ENCODE results near the gene ROR1. TPM values are rescaled to one million over a fixed set of nuclear protein-coding genes. Genes with fewer than 3 reads are reported as not detected.

ROR1 gene
- total and polyA plus RNA-seq, 2 of the 13 experiments (the other 11 are each of a cell fraction or from before 2014, with no cell fraction given): 0.58 to 2.3 TPM

DNA sequence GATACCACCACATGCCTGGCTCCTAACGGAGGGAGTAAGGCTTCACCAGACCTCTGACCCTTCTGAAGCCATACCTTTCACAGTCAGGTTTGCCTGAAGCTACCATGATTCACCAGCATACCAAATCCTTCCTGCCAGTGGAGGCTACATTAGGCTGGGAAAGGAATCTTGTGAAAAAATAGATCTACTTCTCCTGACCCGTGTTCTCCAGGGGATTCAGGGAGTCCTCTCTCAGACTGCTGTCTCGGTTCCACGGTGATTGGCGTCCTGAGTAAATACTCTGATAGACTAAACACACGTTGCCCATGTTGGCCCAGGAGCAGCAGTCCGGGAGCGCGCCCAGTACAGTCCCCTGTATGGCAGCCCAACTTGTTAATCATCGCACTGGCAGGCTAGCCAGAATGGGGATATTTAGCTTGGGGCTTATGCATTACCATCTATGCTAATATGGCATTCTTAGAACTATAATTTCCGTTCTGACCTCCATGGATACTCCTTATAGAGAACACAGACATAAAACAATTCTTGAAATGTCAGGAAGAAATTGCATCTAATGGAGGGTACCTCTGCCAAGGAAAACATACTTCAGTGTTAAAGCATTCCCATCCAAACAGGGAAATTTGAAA is 173.2 kb downstream of the ROR1 start:
- no TSS peak for BruUV-seq (replicated peaks)
- ATAC-seq: no peak

More for the DNA sequence above, 173.2 kb downstream of the ROR1 start:
- intact Hi-C loops (cut with micrococcal nuclease; ENCODE audit: unreplicated experiment): no loop called here
- Histone ChIP-seq H3K36me3 (replicated peaks in 1 of 2; ENCODE audit: control insufficient read depth in 1 of 2, insufficient read depth in 2 of 2, low read length in 2 of 2) (no peaks in the 10 kb centered on the region), H4K20me1 (ENCODE audit: insufficient read depth, low read length) (no peaks in the 10 kb centered on the region), H3K4me3 (replicated peaks in 1 of 3; ENCODE audit: insufficient read depth in 1 of 3, low read depth in 2 of 3, low read length in 3 of 3) (no peak overlapping the region), H3K9me3 (ENCODE audit: low read length) (no peaks in the 10 kb centered on the region), H3K27me3 (ENCODE audit: control insufficient read depth in 1 of 2, insufficient read depth in 2 of 2, low read length in 2 of 2) (no peaks in the 10 kb centered on the region), H3K4me2 (ENCODE audit: low read depth, low read length) (no peak overlapping the region), H3K4me1 (ENCODE audit: insufficient read depth, low read length) (no peaks in the 10 kb centered on the region), H3K27ac (ENCODE audit: extremely low read length, insufficient read depth, low read length) (no peak overlapping the region), H3K79me2 (ENCODE audit: insufficient read depth, low read length) (no peaks in the 10 kb centered on the region), H3K9ac (ENCODE audit: insufficient read depth, low read depth, low read length) (no peak overlapping the region), H2AFZ (ENCODE audit: low read length) (no peak overlapping the region)
- CTCF ChIA-PET (ENCODE audit: low intra/inter-chr PET ratio, low total read pairs): no interaction called here
- DNase-seq (ENCODE audit: low spot score) (no peak), FAIRE-seq (no peak)
- WGBS (ENCODE audit: low lambda C conversion rate): 64% methylated on average over 11 of the region's 11 CpGs
- in situ Hi-C loops (cut with HindIII; ENCODE audit: extremely low pct_ligation_motif_present, low pct_unique_long_range_greater_than_20kb): no loop called here
- no peak for TF ChIP-seq MEF2D (CRISPR knock-in tag; IDR thresholded peaks at IDR 0.05)
- no peak for TF ChIP-seq NFKBIZ (CRISPR knock-in tag; IDR thresholded peaks at IDR 0.05)
- TF ChIP-seq FOXC1 (CRISPR knock-in tag; IDR thresholded peaks at IDR 0.05; ENCODE audit: borderline replicate concordance): no peak
- TF ChIP-seq, protein P1, sequence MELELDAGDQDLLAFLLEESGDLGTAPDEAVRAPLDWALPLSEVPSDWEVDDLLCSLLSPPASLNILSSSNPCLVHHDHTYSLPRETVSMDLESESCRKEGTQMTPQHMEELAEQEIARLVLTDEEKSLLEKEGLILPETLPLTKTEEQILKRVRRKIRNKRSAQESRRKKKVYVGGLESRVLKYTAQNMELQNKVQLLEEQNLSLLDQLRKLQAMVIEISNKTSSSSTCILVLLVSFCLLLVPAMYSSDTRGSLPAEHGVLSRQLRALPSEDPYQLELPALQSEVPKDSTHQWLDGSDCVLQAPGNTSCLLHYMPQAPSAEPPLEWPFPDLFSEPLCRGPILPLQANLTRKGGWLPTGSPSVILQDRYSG (CRISPR knock-in tag; IDR thresholded peaks at IDR 0.05): no peak
- TF ChIP-seq, protein P2, sequence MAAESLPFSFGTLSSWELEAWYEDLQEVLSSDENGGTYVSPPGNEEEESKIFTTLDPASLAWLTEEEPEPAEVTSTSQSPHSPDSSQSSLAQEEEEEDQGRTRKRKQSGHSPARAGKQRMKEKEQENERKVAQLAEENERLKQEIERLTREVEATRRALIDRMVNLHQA (CRISPR knock-in tag; IDR thresholded peaks at IDR 0.05): no peak
- TF ChIP-seq, protein P3, sequence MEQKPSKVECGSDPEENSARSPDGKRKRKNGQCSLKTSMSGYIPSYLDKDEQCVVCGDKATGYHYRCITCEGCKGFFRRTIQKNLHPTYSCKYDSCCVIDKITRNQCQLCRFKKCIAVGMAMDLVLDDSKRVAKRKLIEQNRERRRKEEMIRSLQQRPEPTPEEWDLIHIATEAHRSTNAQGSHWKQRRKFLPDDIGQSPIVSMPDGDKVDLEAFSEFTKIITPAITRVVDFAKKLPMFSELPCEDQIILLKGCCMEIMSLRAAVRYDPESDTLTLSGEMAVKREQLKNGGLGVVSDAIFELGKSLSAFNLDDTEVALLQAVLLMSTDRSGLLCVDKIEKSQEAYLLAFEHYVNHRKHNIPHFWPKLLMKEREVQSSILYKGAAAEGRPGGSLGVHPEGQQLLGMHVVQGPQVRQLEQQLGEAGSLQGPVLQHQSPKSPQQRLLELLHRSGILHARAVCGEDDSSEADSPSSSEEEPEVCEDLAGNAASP (CRISPR knock-in tag; IDR thresholded peaks at IDR 0.05; ENCODE audit: borderline replicate concordance): no peak
- TF ChIP-seq HNRNPK (IDR thresholded peaks at IDR 0.05; ENCODE audit: low read depth, low read length, poor library complexity, severe bottlenecking): no peak
- POLR2A ChIA-PET: no interaction called here

Measured in HepG2 (cell line).